NCI-H128 (cell line): ENCODE data around the gene GNPDA2.

Experiments
- DNase-seq: peaks from one replicate; lab custom pipeline; 2025; ENCODE audit not compliant: unreplicated experiment; lab: John Stamatoyannopoulos, UW

The GNPDA2 gene

DNA sequence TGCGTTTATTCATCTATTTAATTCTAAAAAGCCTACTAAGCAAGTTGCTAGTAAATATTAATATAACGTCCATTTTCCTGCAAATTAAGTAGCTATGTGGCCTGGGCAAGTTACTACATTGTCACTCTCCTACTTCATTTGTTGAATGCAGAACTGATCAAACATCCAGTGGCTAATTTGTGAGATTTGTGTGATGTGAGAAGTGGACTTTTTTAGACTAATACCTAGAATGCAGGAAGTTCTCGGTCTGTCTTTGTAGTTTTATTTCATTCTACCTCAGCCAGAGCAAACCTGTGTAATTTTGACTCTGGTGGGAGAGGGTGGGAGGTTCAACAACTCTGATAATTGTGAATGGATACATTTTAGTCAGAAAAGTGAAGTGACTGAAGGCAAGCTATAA lies 47.3 kb downstream of the GNPDA2 start:
- DNase-seq = no peak

DNA sequence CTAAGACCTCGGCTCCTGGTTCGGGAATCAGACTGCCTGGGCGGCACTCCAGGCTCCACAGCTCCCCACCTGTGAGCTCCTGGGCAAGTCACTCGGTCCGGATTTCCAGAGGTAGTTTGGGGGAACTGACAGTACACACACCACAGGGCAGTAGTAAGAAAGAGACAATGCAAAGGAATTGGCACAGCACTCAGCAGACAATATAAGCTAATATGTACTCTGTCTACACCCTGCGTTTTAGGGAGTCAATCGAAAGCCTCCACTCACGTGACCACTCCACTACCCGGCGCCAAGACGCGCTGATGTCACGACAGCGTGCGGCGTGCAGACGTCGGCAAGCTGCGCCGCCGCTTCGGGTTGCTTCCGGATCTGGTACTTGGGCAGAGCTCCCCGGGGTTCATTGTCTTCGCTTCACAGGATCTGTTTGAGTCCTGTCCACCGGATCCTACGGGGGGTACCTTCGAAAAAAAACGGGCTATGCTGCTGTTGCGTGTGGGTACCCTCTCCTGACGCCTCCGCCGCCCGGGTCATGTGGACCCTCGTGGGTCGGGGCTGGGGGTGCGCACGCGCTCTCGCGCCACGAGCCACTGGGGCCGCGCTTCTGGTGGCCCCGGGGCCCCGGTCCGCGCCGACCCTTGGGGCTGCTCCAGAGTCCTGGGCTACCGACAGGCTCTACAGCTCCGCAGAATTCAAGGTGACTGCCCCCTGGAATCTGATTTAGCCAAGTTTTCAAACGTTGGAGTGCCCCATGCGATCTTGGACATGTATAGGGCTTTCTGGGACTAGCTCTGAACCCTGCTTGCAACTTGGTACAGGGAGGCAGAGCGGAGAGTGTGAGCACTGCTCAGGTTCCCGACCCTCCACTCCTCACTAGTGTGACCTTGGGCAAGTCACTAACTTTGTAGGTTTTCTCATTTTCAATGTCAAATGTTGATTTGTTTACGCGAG lies 48.0 kb downstream of the GNPDA2 start, which contains the start of gene GUF1:
Gene GUF1 (plus strand): TSS at position 327 of the 948 bp plus-strand sequence. CDS start 203 bp downstream, at position 530.
- peak; percentile 52 for DNase-seq

DNA sequence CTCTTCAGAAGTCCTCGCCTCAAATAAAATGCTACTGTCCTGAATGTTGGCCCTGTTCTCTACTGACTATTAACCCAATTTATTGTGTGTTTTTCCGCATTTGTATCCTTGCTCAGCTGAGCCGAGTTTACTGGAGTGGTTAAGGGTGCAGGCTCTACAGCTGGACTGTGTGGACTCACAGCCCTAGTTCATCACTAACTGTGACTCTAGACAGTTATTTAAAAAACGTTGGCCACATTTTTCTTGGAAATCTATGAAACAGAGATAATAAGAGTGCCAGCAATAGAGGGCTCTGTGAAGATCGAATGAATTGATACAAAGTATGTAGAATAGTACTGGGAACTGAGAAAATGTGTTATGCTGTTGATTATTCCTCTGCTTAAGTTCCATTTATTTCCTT lies 51.0 kb downstream of the GNPDA2 start:
- no peak for DNase-seq

DNA sequence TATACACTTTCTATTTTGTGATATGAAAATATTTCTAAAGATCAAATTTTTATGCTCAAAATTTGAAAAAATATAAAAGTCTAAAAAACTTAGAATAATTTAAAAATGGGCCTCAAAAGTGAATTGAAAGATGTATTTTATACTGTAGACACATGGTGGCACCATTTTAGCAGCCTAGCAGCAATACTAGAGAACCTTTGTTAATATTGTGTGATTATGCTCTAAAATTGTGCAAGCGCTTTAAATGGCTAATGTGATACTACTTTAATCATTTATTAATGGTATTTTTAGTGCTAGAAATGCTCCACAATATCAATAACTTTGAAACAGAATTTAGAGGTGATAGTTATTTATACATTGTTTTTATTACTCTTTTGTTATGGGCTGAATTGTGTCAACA lies 51.9 kb downstream of the GNPDA2 start:
- no peak for DNase-seq

DNA sequence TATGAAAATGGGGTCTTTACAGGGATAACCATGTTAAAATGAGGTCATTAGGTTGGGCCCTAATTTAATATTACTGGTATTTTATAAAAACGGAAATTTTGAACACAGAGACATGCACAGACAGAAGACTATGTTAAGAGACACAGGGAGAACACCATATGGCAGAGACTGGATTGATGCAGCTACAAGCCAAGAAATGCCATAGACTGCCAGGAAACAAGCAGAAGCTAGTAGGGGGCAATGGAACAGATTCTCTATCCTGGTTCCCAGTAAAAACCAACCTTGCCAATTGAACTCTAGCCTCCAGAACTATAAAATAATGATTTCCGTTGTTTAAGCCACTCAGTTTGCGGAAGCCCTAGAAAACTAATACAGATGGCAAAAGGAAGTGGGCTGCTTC lies 54.7 kb downstream of the GNPDA2 start:
- DNase-seq = no peak

DNA sequence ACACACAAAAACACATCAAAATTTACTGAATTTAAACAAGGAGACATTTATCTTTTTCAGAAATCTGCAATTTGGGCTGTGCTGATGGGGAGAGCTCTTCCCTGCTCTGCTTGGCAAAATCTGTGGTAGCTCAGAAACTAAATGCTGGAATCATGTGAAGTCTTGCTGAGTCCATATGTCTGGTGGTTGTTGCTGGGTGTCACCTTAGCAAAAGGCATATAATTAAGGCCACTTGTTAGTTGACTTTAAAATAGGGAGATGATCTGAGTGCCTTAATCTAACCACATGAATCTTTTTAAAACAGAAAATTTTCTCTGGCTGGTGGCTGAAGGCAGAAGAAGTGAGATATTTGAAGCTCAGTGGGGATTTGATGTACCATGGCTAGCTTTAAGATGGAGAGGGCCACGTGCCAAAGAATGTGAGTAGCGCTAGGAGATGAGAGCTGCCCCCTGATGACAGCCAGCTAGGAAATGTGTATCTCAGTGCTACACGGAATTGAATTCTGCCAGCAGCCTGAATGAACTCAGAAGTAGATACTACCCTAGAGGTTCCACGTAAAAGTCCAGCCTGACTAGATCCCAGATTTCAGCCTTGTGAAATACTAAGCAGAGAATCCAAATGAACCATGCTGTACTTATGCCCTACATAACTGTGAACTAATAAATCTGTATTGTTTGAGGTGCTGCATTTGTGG lies 55.7 kb downstream of the GNPDA2 start:
- DNase-seq = no peak

DNA sequence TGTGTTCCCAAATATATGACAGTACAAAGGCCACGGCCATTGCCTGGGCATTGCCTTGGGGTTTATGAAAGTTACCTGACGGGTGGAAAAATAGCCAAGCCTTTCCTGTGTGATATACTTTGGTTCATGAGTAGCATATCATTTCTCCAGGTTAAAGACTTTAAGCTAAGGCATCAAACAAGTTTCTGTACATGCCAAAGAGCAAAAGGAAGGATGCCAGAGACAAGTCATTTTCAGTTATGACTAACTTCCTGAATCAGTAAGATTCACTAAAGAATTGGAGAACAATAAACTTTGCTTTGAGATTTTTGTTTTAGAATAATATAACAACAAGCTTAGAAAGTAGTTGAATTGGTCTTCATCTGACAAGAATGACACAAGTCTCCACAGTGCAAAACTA lies 57.8 kb downstream of the GNPDA2 start:
- no peak for DNase-seq

DNA sequence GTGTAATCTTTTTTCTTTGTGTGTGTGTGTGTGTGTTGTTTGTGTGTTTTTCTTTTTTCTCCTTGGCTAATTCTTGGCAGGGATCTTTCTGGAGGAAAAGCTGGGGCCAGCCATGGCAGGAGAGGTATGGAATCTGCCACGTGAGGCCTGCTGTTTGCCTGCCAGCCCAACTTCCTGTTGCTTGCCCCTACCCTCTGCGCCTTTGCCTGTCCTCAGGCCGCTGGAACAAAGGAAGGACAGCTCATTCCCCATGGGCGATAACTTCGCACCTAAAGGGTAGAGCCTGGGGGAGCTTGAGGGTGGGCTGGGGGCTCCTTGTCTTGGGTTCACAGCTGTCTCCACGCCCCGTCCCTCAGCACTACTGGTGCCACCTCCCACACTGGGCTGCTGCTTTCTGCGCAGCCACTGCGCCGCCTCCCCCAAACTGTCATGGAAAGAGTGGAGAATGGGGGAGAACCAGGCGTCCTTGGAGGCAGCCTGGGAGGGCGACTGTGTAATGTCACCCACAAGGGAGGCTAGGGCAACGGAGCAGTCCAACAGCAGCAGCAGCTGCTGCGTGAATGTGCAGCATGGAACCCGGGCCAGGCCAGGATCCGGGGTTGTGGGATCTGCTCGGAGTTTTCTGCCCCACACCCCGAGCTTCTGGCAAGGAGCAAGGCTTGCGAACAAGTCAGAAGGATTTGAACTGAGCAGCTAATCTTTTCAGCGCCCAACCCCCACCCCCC lies 62.7 kb downstream of the GNPDA2 start:
- no peak for DNase-seq

DNA sequence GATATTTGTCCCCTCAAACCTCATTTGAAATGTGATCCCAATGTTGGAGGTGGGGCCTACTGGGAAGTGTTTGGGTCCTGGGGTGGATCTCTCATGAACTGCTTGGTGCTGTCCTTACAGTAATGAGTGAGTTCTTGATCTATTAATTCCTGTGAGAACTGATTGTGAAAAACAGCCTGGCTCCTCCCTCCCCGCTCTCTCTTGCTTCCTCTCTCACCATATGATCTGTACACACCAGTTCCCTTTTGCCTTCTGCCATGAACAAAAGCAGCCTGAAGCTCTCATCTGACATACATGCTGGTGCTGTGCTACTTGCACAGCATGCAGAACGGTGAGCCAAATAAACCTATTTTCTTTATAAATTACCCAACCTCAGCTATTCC lies 63.7 kb downstream of the GNPDA2 start:
- DNase-seq = no peak

DNA sequence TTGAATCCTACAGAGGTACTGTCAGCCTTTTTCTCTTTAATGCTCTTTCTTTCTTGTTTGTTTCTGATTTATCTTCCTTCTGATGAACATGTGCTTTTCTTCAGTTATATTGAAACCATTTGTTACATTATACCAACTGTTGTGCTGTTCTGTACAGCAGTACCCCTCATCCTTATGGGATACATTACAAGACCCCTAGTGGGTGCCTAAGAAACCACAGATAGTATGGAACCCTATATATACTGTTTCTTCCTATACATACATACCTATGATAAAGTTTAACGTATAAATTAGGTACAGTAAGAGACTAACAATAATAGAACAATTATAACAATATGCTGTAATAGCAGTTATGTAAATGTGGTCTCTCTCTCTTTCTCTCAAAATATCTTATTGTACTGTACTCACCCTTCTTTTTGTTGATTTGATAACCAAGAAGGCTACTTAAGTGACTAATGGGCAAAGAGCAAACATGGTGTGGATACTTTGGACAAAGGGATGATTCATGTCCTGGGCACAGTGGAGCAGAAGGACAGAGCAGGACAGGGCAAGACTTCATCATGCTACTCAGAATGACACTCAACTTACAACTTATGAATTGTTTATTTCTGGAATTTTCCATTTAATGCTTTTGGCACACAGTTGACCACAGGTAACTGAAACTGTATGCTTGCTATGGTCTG lies 64.3 kb downstream of the GNPDA2 start:
- DNase-seq = no peak

DNA sequence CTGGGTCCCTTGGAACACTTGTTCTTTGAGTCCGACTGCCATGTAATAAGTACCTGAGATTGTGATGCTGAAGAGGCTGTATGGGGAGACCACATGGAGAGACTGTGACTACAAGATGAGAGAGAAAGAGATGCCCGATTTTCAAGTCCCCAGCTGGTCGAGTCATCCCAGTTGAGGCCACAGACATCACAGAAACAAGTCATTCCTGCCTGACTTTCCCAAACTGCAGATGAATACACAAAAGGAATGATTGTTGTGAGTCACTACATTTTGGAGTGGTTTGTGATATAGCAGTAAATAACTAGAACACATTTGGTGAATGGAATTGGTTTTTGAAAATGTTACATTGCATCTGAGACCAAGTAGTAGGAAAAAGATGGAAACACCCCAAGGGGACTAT lies 66.0 kb downstream of the GNPDA2 start:
- DNase-seq = no peak

DNA sequence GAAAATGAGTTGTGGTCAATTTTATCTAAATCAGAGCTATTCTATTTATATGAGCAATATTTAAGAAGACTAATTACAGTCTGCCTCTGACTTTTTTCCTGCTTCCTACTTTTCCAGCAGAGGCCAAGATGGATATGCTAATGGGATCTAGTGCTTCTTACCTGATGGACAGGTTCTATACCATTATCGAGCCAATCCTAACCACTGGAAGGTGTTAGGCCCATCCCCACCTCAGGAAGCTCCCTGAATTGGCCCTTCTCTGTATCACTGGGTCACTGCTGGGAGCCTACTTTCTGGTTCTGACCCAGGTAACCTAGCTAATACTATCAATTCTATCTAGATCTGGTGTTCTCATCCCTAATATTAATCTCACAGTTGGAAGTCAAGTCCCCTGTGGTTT lies 74.4 kb downstream of the GNPDA2 start:
- DNase-seq = no peak
